Esophagus muscularis mucosa (tissue), 4 donors: ENCODE results near the gene UBL7. TPM values are rescaled to one million over a fixed set of nuclear protein-coding genes. Genes with fewer than 3 reads are reported as not detected.

Experiments
- DNase-seq: peaks from one replicate; pipeline ENCODE4 v3.0.0-alpha.2; 2017; ENCODE audit errors: extremely low spot score
- H3K27ac ChIP-seq, 4 donors: fragments of 200-600 bp; sonication (generic); replicated peaks in 1 of 4; 1 replicate in 3 of 4; 2 replicates in 1 of 4; pipeline ENCODE4 v1.5.1; 2016 to 2019; ENCODE audit warnings: mild to moderate bottlenecking in 1 of 4
- H3K27me3 ChIP-seq, 4 donors: fragments of 200-600 bp; sonication (generic); one replicate each; pipeline versions ENCODE4 v1.5.1 to v1.6.0; 2016 to 2019
- H3K36me3 ChIP-seq, 4 donors: fragments of 200-600 bp; sonication (generic); one replicate each; pipeline ENCODE4 v1.5.1; 2016 to 2019
- H3K4me1 ChIP-seq, 4 donors: fragments of 200-600 bp; sonication (generic); one replicate each; pipeline ENCODE4 v1.5.1; 2016 to 2019
- H3K4me3 ChIP-seq, 4 donors: fragments of 200-600 bp; sonication (generic); 1 replicate in 2 of 4; 2 replicates in 2 of 4; pipeline ENCODE4 v1.5.1; 2016 to 2019; ENCODE audit warnings: mild to moderate bottlenecking in 4 of 4, moderate library complexity in 1 of 4
- H3K9me3 ChIP-seq, 4 donors: fragments of 200-600 bp; sonication (generic); 1 replicate in 3 of 4; 2 replicates in 1 of 4; pipeline ENCODE4 v1.5.1; 2016 to 2019
- CTCF ChIP-seq, 3 experiments: fragments of 200-600 bp in 2 of 3; fragments of 450-650 bp in 1 of 3; sonication (generic) in 2 of 3; IDR thresholded peaks; one replicate each; pipeline ENCODE4 v1.5.1; 2017 to 2019; ENCODE audit warnings: antibody characterized with exemption in 3 of 3, mild to moderate bottlenecking in 2 of 3, moderate library complexity in 1 of 3
- EP300 ChIP-seq: sonication (generic); formaldehyde crosslinking; IDR thresholded peaks from one replicate; pipeline ENCODE4 v1.6.1; 2017; ENCODE audit warnings: antibody characterized with exemption
- POLR2A ChIP-seq: fragments of 450-650 bp; IDR thresholded peaks from one replicate; pipeline ENCODE4 v1.6.1; 2017; ENCODE audit warnings: antibody characterized with exemption, moderate library complexity, mild to moderate bottlenecking, low read depth
- POLR2AphosphoS5 ChIP-seq, 2 donors: sonication (generic); formaldehyde crosslinking; IDR thresholded peaks; one replicate each; pipeline ENCODE4 v1.6.1; 2017; ENCODE audit warnings: antibody characterized with exemption in 2 of 2
- WGBS: methylation state at CpG from one replicate; pipeline ENCODE4 v1.1.5; 2018; 5-methylcytosine and 5-hydroxymethylcytosine counted together
- intact Hi-C: fragments of 100-400 bp; cut with DNase I; formaldehyde crosslinking; loops from one replicate; pipeline ENCODE4 v1.15.1; 2023
- total RNA-seq, 4 donors: library from RNA; depleted of rRNA; stranded (reverse); fragments of >200 nt; gene quantifications; one replicate each; pipeline versions ENCODE4 v1.1.0 to v1.2.1, GENCODE V29; 2016

Gene UBL7
- total RNA-seq, 4 donors from 2014 or later: 52.7 to 69.7 (median 60.5) TPM

- Histone ChIP-seq H3K4me3 (no peak overlapping the region), H3K27ac (peak overlapping the region in 2 of 4 donors; percentile 23 to 68), H3K36me3 (peaks cover 0 to 8% (median 3%) of the 10 kb centered on the region in 4 donors), H3K9me3 (no peaks in the 10 kb centered on the region), H3K4me1 (peaks cover 5 to 21% (median 16%) of the 10 kb centered on the region in 4 donors), H3K27me3 (no peaks in the 10 kb centered on the region)
- DNase-seq: no peak
- no peak for TF ChIP-seq POLR2A
- no peak for TF ChIP-seq EP300
- no peak for TF ChIP-seq CTCF (IDR thresholded peaks at IDR 0.05)
- no peak for TF ChIP-seq POLR2AphosphoS5 (IDR thresholded peaks at IDR 0.05)
- WGBS: 83% methylated on average over 8 of the region's 10 CpGs
- intact Hi-C loops: no loop called here
Observed at GRCh38 chr15:74420193-74420905, 40.6 kb downstream of the UBL7 start.

- H3K4me1 ChIP-seq: peaks cover 5 to 21% (median 16%) of the 10 kb centered on the region in 4 donors
- WGBS: 95% methylated on average over 2 of the region's 4 CpGs
- H3K9me3 ChIP-seq: no peaks in the 10 kb centered on the region
- peak overlapping the region in 1 of 4 donors; percentile 7 for H3K27ac ChIP-seq
- no peak for DNase-seq
- no peak overlapping the region for H3K4me3 ChIP-seq
- H3K36me3 ChIP-seq: peaks cover 0 to 12% (median 4%) of the 10 kb centered on the region in 4 donors
- intact Hi-C loops: no loop called here
- TF ChIP-seq EP300 (no peak), POLR2AphosphoS5 (IDR thresholded peaks at IDR 0.05) (no peak), CTCF (IDR thresholded peaks at IDR 0.05) (no peak), POLR2A (no peak)
- H3K27me3 ChIP-seq: no peaks in the 10 kb centered on the region
Observed at GRCh38 chr15:74419432-74419831, 41.5 kb downstream of the UBL7 start.

- no peak for TF ChIP-seq POLR2A
- no peak for TF ChIP-seq POLR2AphosphoS5 (IDR thresholded peaks at IDR 0.05)
- TF ChIP-seq CTCF (IDR thresholded peaks at IDR 0.05): no peak
- Histone ChIP-seq H3K4me1 (peaks cover 5 to 17% (median 15%) of the 10 kb centered on the region in 4 donors), H3K4me3 (no peak overlapping the region), H3K27ac (peak overlapping the region in 1 of 4 donors; percentile 7), H3K27me3 (no peaks in the 10 kb centered on the region), H3K36me3 (peaks cover 0 to 12% (median 5%) of the 10 kb centered on the region in 4 donors), H3K9me3 (no peaks in the 10 kb centered on the region)
- 78% methylated on average over 16 of the region's 16 CpGs for WGBS
- intact Hi-C loops: no loop called here
- DNase-seq: no peak
Observed at GRCh38 chr15:74418575-74419338, 42.2 kb downstream of the UBL7 start.

GRCh38 chr15:74417670-74418069 lies 43.3 kb downstream of the UBL7 start:
- Histone ChIP-seq H3K27ac (no peak overlapping the region), H3K36me3 (peaks cover 0 to 12% (median 8%) of the 10 kb centered on the region in 4 donors), H3K9me3 (no peaks in the 10 kb centered on the region), H3K4me1 (peaks cover 5 to 14% (median 12%) of the 10 kb centered on the region in 4 donors), H3K4me3 (no peak overlapping the region), H3K27me3 (no peaks in the 10 kb centered on the region)
- intact Hi-C loops: no loop called here
- DNase-seq: no peak
- 92% methylated on average over 9 of the region's 9 CpGs for WGBS
- TF ChIP-seq CTCF (IDR thresholded peaks at IDR 0.05) (no peak), POLR2AphosphoS5 (IDR thresholded peaks at IDR 0.05) (no peak), EP300 (no peak), POLR2A (no peak)
